GM12878 (cell line): ENCODE results near the gene OMG.

ENCODE experiments used
- RAD21 ChIP-seq: IDR thresholded peaks from 2 replicates; pipeline ENCODE4 v1.6.1; 2011; ENCODE audit warnings: mild to moderate bottlenecking, low read depth, low read length, moderate library complexity; ENCODE audit not compliant: insufficient read depth
- USF2 ChIP-seq: IDR thresholded peaks from 2 replicates; pipeline ENCODE4 v1.6.1; 2011; ENCODE audit warnings: low read depth, low read length, improper control_type of control experiment, borderline replicate concordance
- YBX1 ChIP-seq: fragments of 450-650 bp; IDR thresholded peaks from 2 replicates; pipeline ENCODE4 v1.6.1; 2016; ENCODE audit warnings: antibody characterized with exemption
- TF ChIP-seq, protein P1 (sequence below): IDR thresholded peaks from 2 replicates; pipeline ENCODE4 v1.6.1; 2011; ENCODE audit warnings: borderline replicate concordance, low read depth, mild to moderate bottlenecking, moderate library complexity, mixed read lengths, low read length; ENCODE audit not compliant: insufficient read depth; ENCODE audit errors: extremely low read length
- TF ChIP-seq, protein P2 (sequence below), 3 experiments: IDR thresholded peaks in 2 of 3; conservative IDR thresholded peaks in 1 of 3; 2 replicates each; pipeline ENCODE4 v1.5.1; 2011; ENCODE audit warnings: low read depth in 3 of 3, low read length in 3 of 3, mild to moderate bottlenecking in 3 of 3, control low read depth in 2 of 3, moderate library complexity in 2 of 3, inconsistent platforms in 1 of 3, mixed read lengths in 1 of 3; ENCODE audit not compliant: control insufficient read depth in 2 of 3, insufficient read depth in 1 of 3; ENCODE audit errors: extremely low read depth in 1 of 3

- TF ChIP-seq, protein P1, sequence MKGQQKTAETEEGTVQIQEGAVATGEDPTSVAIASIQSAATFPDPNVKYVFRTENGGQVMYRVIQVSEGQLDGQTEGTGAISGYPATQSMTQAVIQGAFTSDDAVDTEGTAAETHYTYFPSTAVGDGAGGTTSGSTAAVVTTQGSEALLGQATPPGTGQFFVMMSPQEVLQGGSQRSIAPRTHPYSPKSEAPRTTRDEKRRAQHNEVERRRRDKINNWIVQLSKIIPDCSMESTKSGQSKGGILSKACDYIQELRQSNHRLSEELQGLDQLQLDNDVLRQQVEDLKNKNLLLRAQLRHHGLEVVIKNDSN = no peak
- TF ChIP-seq, protein P2, sequence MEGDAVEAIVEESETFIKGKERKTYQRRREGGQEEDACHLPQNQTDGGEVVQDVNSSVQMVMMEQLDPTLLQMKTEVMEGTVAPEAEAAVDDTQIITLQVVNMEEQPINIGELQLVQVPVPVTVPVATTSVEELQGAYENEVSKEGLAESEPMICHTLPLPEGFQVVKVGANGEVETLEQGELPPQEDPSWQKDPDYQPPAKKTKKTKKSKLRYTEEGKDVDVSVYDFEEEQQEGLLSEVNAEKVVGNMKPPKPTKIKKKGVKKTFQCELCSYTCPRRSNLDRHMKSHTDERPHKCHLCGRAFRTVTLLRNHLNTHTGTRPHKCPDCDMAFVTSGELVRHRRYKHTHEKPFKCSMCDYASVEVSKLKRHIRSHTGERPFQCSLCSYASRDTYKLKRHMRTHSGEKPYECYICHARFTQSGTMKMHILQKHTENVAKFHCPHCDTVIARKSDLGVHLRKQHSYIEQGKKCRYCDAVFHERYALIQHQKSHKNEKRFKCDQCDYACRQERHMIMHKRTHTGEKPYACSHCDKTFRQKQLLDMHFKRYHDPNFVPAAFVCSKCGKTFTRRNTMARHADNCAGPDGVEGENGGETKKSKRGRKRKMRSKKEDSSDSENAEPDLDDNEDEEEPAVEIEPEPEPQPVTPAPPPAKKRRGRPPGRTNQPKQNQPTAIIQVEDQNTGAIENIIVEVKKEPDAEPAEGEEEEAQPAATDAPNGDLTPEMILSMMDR (IDR thresholded peaks at IDR 0.05 in 2 of 3, conservative IDR thresholded peaks at IDR 0.05 in 1 of 3; ENCODE audit: control insufficient read depth in 2 of 3, extremely low read depth in 1 of 3, insufficient read depth in 1 of 3, low read depth in 3 of 3, low read length in 3 of 3) = no peak
- no peak for TF ChIP-seq USF2
- TF ChIP-seq YBX1 = no peak
- no peak for TF ChIP-seq RAD21
These were observed 12.5 kb upstream of the OMG start for GRCh38 chr17:31309556-31309955.
